ENCODE results near the gene RNF114.
"Not testable (repeated sequence)": the region's sequence is repeated elsewhere in the genome, so short reads cannot be mapped to it uniquely, and the experiment has no call there.

RNF114 gene

DNA sequence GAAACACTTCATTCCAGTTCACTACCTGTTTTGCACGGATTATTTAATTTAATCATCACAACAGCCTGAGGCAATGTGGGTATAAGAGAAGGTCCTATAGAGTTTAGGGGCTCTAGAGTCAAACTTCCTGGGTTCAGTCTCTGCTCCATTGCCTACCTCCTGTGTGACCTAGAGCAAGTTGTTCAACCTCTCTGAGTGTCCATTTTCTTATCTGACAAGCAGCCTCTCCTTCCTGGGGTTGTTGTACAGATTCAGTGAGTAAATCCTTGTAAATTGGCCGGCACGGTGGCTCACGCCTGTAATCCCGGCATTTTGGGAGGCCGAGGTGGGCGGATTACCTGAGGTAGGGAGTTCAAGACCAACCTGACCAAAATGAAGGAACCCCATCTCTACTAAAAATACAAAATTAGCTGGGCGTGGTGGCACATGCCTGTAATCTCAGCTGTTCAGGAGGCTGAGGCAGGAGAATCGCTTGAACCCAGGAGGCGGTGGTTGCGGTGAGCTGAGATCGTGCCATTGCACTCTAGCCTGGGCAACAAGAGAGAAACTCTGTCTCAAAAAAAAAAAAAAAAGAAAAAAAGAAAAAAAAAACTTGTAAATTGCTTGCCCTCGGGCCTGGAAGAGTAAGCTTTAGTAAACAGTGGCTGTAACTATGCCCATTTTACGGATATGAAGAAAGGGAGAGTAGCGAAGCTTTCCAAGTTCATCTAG, 62.4 kb downstream of the RNF114 start:
- H3K27ac ChIP-seq (ENCODE audit: low read length); H3K4me1 ChIP-seq (ENCODE audit: insufficient read depth, low read length); H3K36me3 ChIP-seq (ENCODE audit: insufficient read depth, low read depth, low read length); H3K9me3 ChIP-seq (ENCODE audit: insufficient read depth, low read depth, low read length); H3K9ac ChIP-seq (ENCODE audit: low read depth, low read length); H3K27me3 ChIP-seq (ENCODE audit: insufficient read depth, low read length); H3K4me3 ChIP-seq (ENCODE audit: low read length): not testable (repeated sequence)

DNA sequence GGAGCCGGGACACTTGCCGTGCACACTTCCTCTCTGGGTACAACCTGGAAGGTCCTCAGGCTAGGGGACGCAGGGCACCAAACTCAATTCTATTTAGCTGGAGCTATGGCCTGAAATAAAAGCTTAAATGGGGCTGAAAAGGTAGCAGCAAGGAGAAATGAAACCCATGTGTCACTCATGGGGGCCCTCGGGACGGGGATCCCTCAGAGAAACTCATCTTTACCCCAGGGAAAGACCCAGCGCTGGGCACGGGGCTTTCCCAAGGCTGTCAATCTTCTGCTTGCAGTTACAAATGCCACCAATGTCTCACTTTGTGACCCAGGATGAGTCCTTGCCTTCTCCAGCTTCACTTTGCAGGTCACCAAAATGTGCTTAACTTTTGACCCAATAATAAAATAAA, 63.1 kb downstream of the RNF114 start:
- Histone ChIP-seq H3K9me3 (ENCODE audit: insufficient read depth, low read depth, low read length) (no peaks in the 10 kb centered on the region), H3K27me3 (ENCODE audit: insufficient read depth, low read length) (no peaks in the 10 kb centered on the region), H3K36me3 (ENCODE audit: insufficient read depth, low read depth, low read length) (no peaks in the 10 kb centered on the region), H3K4me3 (ENCODE audit: low read length) (no peak overlapping the region), H3K27ac (ENCODE audit: low read length) (no peak overlapping the region), H3K4me1 (ENCODE audit: insufficient read depth, low read length) (no peaks in the 10 kb centered on the region), H3K9ac (ENCODE audit: low read depth, low read length) (no peak overlapping the region)

DNA sequence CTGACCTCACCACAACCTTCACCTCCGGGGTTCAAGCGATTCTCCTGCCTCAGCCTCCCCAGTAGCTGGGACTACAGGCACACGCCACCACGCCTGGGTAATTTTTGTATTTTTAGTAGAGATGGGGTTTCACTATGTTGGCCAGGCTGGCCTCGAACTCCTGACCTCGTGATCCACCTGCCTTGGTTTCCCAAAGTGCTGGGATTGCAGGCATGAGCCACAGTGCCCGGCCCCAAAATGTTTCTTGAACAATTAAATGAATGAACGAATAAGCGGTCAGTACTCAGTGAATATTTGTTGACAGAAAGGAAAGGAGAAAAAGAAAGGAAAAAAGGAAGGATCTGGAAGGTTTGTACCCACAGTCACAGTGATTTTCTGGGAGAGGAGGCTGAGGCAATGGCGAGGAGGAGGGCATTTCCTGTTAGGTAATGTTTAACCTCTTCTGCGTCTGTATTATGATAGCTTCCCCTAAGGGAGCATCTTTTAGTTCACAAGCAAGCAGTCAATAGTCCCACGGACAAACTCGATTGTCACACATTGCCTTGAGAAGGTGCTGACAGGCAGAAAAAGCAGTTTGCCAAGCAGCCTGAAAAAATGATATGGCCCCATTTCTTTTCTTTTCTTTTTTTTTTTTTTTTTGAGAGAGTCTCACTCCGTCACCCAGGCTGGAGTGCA, 64.5 kb downstream of the RNF114 start:
- not testable (repeated sequence) for H3K27ac ChIP-seq (ENCODE audit: low read length); H3K36me3 ChIP-seq (ENCODE audit: insufficient read depth, low read depth, low read length); H3K9ac ChIP-seq (ENCODE audit: low read depth, low read length); H3K9me3 ChIP-seq (ENCODE audit: insufficient read depth, low read depth, low read length); H3K4me1 ChIP-seq (ENCODE audit: insufficient read depth, low read length); H3K27me3 ChIP-seq (ENCODE audit: insufficient read depth, low read length); H3K4me3 ChIP-seq (ENCODE audit: low read length)

DNA sequence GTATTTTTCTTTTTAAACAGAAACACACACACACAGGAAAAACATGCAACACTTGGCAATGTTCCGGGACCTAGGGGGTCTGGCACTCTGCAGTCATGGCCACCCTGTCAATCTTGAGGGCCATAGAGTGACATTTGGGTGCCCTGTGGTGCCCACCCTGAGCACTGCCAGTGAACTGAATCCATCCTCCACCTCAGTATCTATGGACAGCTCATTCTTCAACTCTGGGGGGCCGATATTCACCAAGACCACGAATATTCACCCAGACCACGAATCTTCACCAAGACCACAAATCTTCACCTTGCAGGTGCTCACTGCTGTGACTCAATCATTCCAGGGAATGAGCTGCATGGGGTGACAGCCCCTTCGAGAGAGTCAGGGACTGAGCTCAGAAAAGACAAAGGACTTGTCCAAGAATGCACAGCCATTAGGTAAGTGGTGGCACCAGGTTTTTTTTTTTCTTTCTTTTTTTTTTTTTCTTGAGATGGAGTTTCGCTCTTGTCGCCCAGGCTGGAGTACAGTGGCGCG, 65.7 kb downstream of the RNF114 start:
- Histone ChIP-seq H3K27me3 (ENCODE audit: insufficient read depth, low read length) (no peaks in the 10 kb centered on the region), H3K4me1 (ENCODE audit: insufficient read depth, low read length) (no peaks in the 10 kb centered on the region), H3K9me3 (ENCODE audit: insufficient read depth, low read depth, low read length) (no peaks in the 10 kb centered on the region), H3K4me3 (ENCODE audit: low read length) (no peak overlapping the region), H3K27ac (ENCODE audit: low read length) (no peak overlapping the region), H3K36me3 (ENCODE audit: insufficient read depth, low read depth, low read length) (no peaks in the 10 kb centered on the region), H3K9ac (ENCODE audit: low read depth, low read length) (no peak overlapping the region)

DNA sequence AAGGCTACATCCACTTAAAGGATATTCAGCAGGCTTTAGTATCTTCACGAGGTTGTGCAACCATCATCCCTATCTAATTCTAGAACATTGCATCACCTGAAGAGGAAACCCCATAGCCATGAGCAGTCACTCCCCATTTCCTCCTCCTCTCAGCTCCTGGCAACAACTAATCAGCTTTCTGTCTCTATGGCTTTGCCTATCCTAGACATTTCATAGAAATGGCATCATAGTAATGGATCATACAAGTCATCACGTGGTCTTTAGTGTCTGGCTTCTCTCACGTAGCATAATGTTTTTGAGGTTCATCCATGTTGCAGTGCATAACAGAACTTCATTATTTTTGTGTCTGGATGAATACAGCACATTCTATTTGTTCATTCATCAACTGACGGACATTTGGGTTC, 67.1 kb downstream of the RNF114 start:
- no peak overlapping the region for H3K9ac ChIP-seq (ENCODE audit: low read depth, low read length)
- H3K36me3 ChIP-seq (ENCODE audit: insufficient read depth, low read depth, low read length), result no peaks in the 10 kb centered on the region
- no peaks in the 10 kb centered on the region for H3K27me3 ChIP-seq (ENCODE audit: insufficient read depth, low read length)
- H3K4me3 ChIP-seq (ENCODE audit: low read length), result no peak overlapping the region
- no peaks in the 10 kb centered on the region for H3K4me1 ChIP-seq (ENCODE audit: insufficient read depth, low read length)
- no peaks in the 10 kb centered on the region for H3K9me3 ChIP-seq (ENCODE audit: insufficient read depth, low read depth, low read length)
- no peak overlapping the region for H3K27ac ChIP-seq (ENCODE audit: low read length)

Data from iPS-20b (cell line).